Activated CD4-positive, CD25-positive, alpha-beta regulatory T cell treated with anti-CD3 and anti-CD28 coated beads, Interleukin-2, amount 50 U/mL, for 72 hours (primary cell): ENCODE measurements around the gene MYH11.
"Not testable (repeated sequence)": the region's sequence is repeated elsewhere in the genome, so short reads cannot be mapped to it uniquely, and the experiment has no call there.

ENCODE experiments used
- DNase-seq: peaks from one replicate; pipeline ENCODE4 v3.0.0; 2021

Gene MYH11

GRCh38 chr16:15742716-15743115, 114.1 kb downstream of the MYH11 start:
- no peak for DNase-seq

- DNase-seq, result no peak
Measured at GRCh38 chr16:15741207-15741871, 115.5 kb downstream of the MYH11 start.

- no peak for DNase-seq
Measured at GRCh38 chr16:15739950-15740349, 116.9 kb downstream of the MYH11 start.

- DNase-seq, result no peak
Measured at GRCh38 chr16:15739464-15739863, 117.4 kb downstream of the MYH11 start.

GRCh38 chr16:15737140-15737644, 119.6 kb downstream of the MYH11 start:
- DNase-seq, result no peak

GRCh38 chr16:15736529-15736928, 120.3 kb downstream of the MYH11 start:
- DNase-seq, result no peak

GRCh38 chr16:15735610-15736009, 121.2 kb downstream of the MYH11 start:
- DNase-seq, result no peak

- no peak for DNase-seq
Measured at GRCh38 chr16:15732416-15732815, 124.4 kb downstream of the MYH11 start.

- no peak for DNase-seq
Measured at GRCh38 chr16:15729152-15729551, 127.7 kb downstream of the MYH11 start.

- not testable (repeated sequence) for DNase-seq
Measured at GRCh38 chr16:15727697-15728096, 129.1 kb downstream of the MYH11 start.

GRCh38 chr16:15726715-15727114, 130.1 kb downstream of the MYH11 start:
- no peak for DNase-seq

- DNase-seq, result no peak
Measured at GRCh38 chr16:15725641-15726240, 131.1 kb downstream of the MYH11 start.

GRCh38 chr16:15723808-15724207, 133.0 kb downstream of the MYH11 start:
- DNase-seq, result no peak

- no peak for DNase-seq
Measured at GRCh38 chr16:15721018-15721417, 135.8 kb downstream of the MYH11 start.

GRCh38 chr16:15716694-15717447, 140.0 kb downstream of the MYH11 start:
- DNase-seq, result no peak

GRCh38 chr16:15715221-15715620, 141.6 kb downstream of the MYH11 start:
- DNase-seq, result no peak

GRCh38 chr16:15714393-15715172, 142.2 kb downstream of the MYH11 start:
- DNase-seq, result no peak

GRCh38 chr16:15708997-15709396, 147.8 kb downstream of the MYH11 start:
- no peak for DNase-seq

GRCh38 chr16:15708096-15708495, 148.7 kb downstream of the MYH11 start:
- no peak for DNase-seq

GRCh38 chr16:15707332-15707731, 149.5 kb downstream of the MYH11 start:
- no peak for DNase-seq

- no peak for DNase-seq
Measured at GRCh38 chr16:15705064-15705565, 151.7 kb downstream of the MYH11 start.

GRCh38 chr16:15704545-15704987, 152.3 kb downstream of the MYH11 start:
- DNase-seq, result peak; percentile 79
